BJ (cell line): Measurements from ENCODE around the gene KCNQ5. TPM values are rescaled to one million over a fixed set of nuclear protein-coding genes. Genes with fewer than 3 reads are reported as not detected.

Experiments used
- CTCF ChIA-PET: fragments of 350-600 bp; formaldehyde crosslinking; extraction: SDS; loops from one replicate; lab custom pipeline; 2021; ENCODE audit warnings: antibody characterized with exemption, inconsistent platforms; lab: Yijun Ruan, JAX
- POLR2A ChIA-PET: fragments of 300-600 bp; sonication (Branson Sonifier 250); formaldehyde crosslinking; extraction: SDS; loops from one replicate; lab custom pipeline; 2021; ENCODE audit warnings: antibody characterized with exemption; lab: Charles Lee
- DNase-seq: peaks from one replicate; pipeline ENCODE4 v3.0.0-alpha.2; 2011; ENCODE audit warnings: low read depth
- H3K27me3 ChIP-seq: 2 replicates; pipeline ENCODE4 v1.6.0; 2011; ENCODE audit warnings: low read length; ENCODE audit not compliant: control insufficient read depth, insufficient read depth
- H3K36me3 ChIP-seq: 2 replicates; pipeline ENCODE4 v1.5.1; 2011; ENCODE audit warnings: low read length; ENCODE audit not compliant: control insufficient read depth, insufficient read depth
- H3K4me3 ChIP-seq: 2 replicates; pipeline ENCODE4 v1.5.1; 2011; ENCODE audit warnings: low read depth, mild to moderate bottlenecking, control low read depth, low read length
- polyA plus RNA-seq: library from polyadenylated mRNA; depleted of rRNA; stranded (reverse); fragments of >200 nt; gene quantifications from 2 replicates; pipeline ENCODE4 v1.2.3, GENCODE V29; 2011
- TF ChIP-seq, protein P1 (sequence below): IDR thresholded peaks from 2 replicates; pipeline ENCODE4 v1.5.1; 2011; ENCODE audit warnings: low read depth, mild to moderate bottlenecking, control low read depth, inconsistent platforms, low read length, moderate library complexity; ENCODE audit not compliant: insufficient read depth

The KCNQ5 gene
- polyA plus RNA-seq, 1 experiment: 1.4 TPM

DNA sequence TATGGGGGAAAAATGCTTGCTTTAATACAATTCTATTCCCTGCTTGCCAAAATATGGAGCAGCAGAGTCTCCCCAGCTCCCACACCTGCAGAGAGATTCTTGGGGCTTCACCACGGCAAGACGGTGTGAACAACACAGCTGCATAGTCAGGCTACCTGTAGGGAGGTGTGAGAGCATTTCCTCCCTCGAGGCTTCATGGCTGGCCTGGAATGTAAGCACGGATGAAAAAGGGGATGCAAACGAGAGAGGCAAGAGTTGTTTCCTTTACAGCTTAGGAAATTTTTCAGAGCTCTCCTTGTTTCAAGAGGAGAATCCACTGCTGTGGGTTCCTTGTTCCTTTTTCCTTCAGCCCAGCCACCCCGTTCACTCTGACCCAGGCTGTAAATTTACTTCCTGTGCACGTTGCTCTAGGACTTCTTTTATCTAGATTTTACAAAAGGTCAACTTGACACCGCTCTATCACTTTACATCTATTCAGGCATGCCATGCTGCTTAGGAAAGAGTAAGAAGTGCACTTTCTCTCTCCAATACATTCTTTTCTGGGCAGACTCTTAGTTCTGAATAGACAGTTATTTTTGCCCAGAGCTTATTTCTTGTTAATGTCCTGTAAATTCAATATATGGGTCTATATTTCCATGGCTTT is 406.4 kb downstream of the KCNQ5 start:
- no peak for DNase-seq
- no peak overlapping the region for H3K4me3 ChIP-seq
- POLR2A ChIA-PET: no interaction called here
- TF ChIP-seq, protein P1, sequence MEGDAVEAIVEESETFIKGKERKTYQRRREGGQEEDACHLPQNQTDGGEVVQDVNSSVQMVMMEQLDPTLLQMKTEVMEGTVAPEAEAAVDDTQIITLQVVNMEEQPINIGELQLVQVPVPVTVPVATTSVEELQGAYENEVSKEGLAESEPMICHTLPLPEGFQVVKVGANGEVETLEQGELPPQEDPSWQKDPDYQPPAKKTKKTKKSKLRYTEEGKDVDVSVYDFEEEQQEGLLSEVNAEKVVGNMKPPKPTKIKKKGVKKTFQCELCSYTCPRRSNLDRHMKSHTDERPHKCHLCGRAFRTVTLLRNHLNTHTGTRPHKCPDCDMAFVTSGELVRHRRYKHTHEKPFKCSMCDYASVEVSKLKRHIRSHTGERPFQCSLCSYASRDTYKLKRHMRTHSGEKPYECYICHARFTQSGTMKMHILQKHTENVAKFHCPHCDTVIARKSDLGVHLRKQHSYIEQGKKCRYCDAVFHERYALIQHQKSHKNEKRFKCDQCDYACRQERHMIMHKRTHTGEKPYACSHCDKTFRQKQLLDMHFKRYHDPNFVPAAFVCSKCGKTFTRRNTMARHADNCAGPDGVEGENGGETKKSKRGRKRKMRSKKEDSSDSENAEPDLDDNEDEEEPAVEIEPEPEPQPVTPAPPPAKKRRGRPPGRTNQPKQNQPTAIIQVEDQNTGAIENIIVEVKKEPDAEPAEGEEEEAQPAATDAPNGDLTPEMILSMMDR: no peak
- no peaks in the 10 kb centered on the region for H3K27me3 ChIP-seq
- CTCF ChIA-PET: interaction anchor here (1.2 kb wide), 1 partner anchor 13 kb away, joined by 4 read pairs; no protein-coding TSS in a partner anchor
- H3K36me3 ChIP-seq: no peaks in the 10 kb centered on the region

DNA sequence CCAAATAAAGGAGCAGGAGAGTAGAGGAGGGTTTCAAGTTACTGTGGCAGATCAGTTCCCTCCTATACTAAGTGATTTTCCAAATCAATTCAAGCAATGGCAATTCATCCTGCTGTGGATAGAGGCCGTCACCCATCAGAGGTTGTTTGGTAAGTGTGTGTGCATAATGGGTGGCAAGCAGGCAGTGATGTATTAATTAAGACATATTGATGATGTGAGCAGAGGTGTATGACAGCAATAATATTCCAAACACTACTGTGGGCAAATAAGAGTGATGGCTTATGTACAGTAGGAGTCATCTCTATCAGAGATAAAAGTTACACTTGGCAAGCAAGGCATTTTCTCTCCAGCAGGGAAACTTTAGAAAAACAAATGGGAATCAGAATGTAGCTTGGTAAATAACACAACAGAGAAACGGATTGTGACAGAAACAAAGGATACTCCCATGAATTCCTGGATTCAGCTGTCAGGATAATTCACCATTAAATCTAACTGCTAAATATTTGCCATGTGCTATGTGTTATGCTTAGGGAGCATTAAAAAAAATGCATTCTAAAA is 407.1 kb downstream of the KCNQ5 start:
- ChIA-PET POLR2A (interaction anchor here (0.7 kb wide), 1 partner anchor 155 kb away, joined by 3 read pairs; no protein-coding TSS in a partner anchor), CTCF (interaction anchor here (0.7 to 1.2 kb wide), 2 partner anchors 12 to 25 kb away, joined by 4 read pairs; no protein-coding TSS in a partner anchor)
- H3K4me3 ChIP-seq: no peak overlapping the region
- no peaks in the 10 kb centered on the region for H3K36me3 ChIP-seq
- no peak for DNase-seq
- H3K27me3 ChIP-seq: no peaks in the 10 kb centered on the region
- TF ChIP-seq, protein P1: no peak

DNA sequence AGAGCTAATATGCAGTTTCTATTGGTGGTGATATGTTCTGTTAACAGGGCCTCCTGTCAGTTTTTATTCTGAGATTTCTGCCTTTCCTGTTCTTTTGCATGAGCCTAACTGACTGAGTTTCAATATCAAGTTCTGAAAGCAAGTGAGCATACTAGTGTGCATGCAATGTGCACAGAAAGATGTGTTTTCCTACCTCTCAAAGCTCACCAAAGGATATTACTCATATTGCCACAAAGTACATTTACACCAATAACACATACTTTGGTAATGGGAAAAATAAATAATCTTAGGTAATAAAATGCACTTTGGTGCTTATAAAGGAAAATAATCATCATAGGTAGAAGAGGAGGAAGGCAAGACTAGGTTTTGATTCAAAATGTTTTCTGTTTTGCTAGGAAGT is 408.4 kb downstream of the KCNQ5 start:
- no peaks in the 10 kb centered on the region for H3K27me3 ChIP-seq
- TF ChIP-seq, protein P1: no peak
- no peaks in the 10 kb centered on the region for H3K36me3 ChIP-seq
- no peak overlapping the region for H3K4me3 ChIP-seq
- ChIA-PET POLR2A (no interaction called here), CTCF (interaction anchor here (0.7 to 1.1 kb wide), 2 partner anchors 14 to 149 kb away, joined by 3 to 4 read pairs; no protein-coding TSS in a partner anchor)
- no peak for DNase-seq

DNA sequence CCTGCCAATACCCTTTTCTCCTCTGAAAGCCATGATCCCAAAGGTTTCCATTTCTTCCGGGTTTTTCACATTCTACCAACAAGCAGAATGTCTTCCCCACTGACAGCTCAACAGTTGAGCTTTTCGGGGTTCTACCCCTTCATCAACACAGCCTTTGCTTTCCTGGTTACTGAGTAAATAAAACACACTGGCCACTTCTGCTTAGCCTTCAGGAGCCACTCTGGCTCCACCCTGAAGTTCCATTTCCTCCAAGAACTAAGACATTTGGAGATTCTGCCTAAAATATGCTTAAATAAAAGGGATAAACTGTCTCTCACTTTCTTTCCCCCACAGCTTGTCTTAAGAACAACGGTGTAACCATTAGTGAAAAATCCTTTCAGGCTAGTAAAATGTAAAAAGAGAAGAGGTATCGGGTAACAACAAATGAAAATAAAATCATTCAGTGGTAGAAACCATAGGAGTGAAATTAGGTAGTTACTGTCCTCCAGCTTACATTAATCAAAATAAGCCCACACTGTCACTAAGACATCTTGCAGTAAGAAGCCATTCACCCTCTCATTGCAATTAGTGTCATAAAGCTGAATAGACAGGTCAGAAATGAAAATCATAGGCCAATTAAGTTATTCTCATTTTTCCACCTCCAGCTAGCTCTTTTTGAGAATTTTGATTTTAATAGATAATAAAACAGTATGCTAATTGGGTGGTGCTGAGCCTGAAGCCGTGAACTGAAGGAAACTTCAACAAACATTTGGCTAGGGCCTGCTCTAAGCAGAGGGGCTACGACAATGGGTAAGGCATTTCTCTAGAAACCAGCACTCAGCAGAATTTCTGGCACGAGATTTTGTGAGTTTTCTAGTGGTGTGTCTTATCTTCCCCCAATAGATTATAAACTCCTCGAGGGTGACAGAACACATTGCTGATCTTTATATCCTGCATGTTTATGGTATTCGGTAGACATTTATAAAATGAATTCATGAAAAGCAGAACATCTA is 409.2 kb downstream of the KCNQ5 start:
- Histone ChIP-seq H3K4me3 (no peak overlapping the region), H3K27me3 (no peaks in the 10 kb centered on the region), H3K36me3 (no peaks in the 10 kb centered on the region)
- DNase-seq: no peak
- TF ChIP-seq, protein P1: no peak
- ChIA-PET POLR2A (interaction anchor here (0.5 kb wide), 1 partner anchor 94 kb away, joined by 3 read pairs; no protein-coding TSS in a partner anchor), CTCF (interaction anchor here (0.7 to 1.1 kb wide), 2 partner anchors 13 to 150 kb away, joined by 3 to 4 read pairs; no protein-coding TSS in a partner anchor)

DNA sequence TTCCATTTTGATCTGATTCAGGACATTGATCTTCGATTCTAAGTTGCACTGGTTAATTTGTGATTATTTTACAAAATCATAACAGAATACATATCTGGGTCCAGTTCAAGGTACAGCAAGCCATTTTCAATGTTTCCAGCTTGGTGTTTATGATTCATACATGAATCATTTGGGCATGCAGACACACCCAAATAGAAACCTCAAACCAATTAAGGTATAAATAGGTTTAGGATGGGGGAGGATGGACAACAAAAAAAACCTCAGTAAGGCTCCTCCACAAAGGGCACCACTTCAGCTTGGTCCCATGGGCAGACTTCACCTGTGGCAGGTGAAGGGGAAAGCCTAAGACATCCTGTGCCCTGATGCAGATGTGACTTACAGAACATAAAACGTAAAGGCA is 410.7 kb downstream of the KCNQ5 start:
- Histone ChIP-seq H3K36me3 (no peaks in the 10 kb centered on the region), H3K4me3 (no peak overlapping the region), H3K27me3 (no peaks in the 10 kb centered on the region)
- POLR2A ChIA-PET: no interaction called here
- CTCF ChIA-PET: no interaction called here
- DNase-seq: no peak
- TF ChIP-seq, protein P1: no peak
